NCI-H2227 treated with DMSO at 0.1 percent for 48 hours (cell line): Measurements from ENCODE around the gene SNRK.

Experiments used
- DNase-seq: peaks from one replicate; lab custom pipeline; 2025; lab: John Stamatoyannopoulos, UW

SNRK gene

DNA sequence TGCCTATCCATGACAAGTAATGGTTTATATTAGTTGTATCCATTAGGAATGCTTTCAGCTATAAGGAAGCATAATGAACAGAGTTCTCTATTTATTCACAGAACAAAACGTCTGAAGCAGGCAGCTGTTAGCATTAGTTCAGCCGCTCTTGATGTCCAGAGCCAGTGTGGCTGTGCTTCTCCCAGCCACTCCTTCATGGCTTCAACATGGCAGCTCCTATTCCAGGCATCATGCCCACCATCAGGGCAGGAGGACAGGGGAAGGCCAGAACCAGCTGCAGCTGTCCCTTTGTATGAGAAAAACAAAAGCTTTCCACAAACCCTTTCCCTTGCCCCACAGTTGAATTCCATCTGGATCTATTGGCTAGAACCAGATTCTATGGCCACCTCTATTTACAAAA, 12.9 kb upstream of the SNRK start:
- DNase-seq = no peak

DNA sequence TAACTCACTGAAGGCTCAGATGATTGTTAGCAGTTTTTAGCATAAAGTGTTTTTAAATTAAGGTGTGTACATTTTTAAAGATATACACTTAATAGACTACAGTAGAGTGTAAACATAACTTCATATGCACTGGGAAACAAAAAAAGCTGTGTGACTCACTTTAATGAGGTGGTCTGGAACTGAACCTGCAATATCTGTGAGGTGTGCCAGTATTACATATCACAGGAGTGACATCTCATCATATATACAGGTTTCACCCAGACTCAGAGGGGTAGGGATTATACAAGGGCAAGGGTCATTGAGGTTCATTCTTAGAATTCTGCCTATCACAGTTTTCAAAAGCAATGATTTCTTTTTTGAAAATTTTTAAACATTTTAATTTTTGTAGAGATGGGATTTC, 7.3 kb upstream of the SNRK start:
- DNase-seq = no peak

DNA sequence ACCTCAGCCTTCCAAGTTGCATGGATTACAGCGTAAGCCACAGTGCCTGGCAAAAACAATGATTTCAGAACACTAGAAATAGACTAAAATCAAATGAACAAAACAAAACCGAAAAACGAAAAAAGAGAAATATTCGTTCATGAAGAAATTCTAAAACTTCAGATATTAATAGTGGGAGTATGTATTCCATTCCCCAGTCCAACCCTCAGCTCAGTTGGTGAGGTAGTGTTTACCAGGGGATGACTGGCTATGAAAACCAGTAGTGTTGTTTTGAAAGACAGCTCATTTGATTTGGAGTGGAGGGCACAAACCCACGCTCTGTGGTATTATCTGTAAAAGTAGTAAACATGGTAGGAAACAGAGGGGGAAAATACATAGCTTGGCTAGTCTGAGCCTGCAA, 6.8 kb upstream of the SNRK start:
- no peak for DNase-seq

DNA sequence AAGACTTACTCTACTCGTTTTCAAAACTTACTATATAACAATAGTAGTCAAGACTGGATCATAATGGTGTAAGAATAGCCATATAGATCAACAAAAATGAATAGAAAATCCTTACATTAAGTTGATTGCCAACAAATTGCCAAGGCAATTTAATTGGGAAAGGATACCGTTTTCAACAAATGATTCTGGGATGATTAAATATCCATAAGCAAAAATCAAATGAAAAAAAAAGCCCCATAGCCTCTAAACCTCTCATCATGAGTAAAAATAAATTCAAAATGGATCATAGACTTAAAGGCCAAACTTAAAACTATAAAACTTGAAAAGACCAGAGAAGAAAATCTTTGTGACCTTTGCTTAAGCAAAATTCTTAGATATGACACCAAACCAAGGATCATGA, 5.3 kb upstream of the SNRK start:
- DNase-seq = no peak

DNA sequence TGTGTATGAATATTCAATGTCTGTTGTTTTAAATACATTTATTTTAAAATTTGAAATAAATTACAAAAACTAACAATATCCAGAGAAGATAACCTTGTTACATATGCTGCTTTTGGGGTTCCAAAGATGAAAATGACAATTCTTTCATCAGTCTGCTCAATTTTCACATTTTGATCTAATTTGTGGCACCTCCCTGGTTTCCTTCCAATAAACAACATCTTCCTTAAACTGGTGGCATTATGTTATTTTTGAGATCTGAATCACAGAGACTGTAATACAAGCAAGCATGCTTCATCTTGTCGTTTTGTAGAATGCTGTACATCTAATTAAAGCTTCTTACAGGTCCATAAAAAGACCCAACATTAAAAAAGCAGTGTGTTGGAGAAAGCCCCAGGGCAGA, 2.2 kb upstream of the SNRK start:
- DNase-seq = no peak

DNA sequence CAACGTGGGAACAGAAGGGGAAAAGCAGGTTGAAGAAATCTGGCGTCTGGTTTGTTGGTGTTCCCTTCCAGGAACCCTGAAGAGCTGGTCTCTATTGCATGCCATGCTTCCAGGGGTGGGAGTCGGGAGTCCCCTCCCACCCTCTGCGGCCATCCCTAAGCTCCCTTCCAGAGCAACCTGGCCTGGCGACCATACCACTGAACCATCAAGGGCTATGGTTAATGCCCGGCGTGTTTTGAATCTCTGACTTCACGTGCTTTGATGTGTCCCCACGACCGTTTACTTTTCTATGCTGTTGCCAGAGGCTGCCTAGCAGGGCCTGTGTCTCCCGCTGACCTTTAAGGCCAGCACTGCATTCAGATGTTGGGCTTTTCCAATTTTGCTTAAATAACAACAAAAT, 696 bp upstream of the SNRK start:
- no peak for DNase-seq

DNA sequence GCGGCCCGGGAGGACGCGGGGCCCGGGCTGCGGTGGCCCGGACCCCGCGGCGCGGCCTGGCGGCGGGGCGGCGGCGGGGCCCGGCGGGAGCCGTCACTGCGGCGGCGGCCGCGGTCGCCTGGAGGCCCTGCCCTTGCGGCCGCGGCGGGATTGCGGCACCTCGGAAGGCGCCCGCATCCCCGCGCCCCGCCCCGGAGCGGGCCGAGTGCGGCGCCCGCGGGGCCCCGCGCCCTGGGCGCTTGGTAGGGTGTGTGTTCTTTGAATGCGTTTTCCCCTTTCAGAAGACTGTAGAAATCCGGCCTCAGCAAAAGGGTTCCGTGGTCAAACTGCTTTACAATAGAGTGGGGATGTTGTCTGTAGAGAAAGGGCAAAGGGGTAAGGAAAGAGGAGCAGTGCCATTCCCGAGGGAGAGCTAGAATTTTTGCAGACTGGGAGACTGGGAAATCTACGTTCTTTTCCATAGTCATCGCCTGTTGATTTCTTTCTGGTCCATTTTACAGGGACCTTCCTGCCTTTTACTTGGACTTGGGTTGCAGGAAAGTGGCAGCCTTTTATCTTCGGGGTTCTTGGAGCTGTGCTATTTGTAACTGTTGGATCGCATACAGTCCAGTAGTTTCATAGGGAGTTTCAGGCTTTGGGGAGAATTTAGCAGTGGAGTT, 630 bp downstream of the SNRK start:
- DNase-seq = no peak

DNA sequence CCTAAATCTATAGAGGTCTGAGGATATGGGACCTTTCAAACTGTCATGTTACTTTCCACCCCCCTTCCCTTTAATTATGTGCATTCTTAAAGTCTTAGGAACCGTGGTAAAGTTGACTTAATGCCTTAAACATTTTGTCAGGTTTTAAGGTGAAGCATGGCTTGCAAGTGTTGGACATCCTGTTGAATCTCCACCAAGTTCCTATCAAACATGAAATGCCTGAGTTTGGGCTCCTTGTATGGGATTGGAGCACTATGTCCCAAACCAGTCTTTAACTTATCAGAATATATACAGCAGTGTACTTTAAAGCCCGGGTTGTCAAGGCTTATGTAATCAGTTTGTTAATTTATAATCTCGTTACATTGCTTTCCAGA, 1.1 kb downstream of the SNRK start:
- DNase-seq = no peak

DNA sequence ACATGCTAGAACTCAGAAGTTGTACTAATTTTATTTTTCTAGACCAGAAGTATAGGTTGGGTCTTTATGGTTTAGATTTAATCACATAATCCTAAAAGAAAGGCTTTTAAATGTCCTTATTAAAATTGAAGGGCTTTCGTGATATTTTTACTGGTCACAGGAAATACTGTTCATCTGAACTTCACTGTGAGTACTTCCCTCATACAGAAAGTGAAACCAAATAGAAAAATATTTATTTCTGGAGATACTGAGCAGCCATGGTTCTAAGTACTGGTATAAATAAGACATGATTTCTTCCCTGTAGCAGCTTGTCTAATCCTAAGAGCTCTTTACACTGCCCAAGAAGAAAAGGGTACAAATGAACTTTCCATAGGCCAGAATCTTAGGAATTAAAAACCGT, 2.0 kb downstream of the SNRK start:
- DNase-seq = no peak

DNA sequence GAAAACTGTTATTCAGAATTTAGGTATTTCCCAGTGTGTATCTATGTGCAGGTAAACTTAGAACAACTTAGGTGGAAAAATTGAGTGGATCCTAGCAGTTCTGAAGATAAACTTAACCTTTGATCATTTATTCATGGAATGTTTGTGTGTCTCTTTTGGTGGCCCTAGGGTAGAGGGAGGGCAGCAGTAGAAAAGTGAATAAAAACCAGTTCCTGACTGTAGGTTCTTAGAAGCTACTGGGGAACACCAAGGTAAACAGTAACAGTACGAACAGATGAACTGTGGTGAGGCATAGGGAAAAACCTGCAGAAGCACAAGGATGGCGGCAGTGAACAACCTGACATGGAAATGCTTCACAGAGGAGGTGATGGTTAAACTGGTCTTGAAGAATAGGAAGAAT, 2.5 kb downstream of the SNRK start:
- no peak for DNase-seq

DNA sequence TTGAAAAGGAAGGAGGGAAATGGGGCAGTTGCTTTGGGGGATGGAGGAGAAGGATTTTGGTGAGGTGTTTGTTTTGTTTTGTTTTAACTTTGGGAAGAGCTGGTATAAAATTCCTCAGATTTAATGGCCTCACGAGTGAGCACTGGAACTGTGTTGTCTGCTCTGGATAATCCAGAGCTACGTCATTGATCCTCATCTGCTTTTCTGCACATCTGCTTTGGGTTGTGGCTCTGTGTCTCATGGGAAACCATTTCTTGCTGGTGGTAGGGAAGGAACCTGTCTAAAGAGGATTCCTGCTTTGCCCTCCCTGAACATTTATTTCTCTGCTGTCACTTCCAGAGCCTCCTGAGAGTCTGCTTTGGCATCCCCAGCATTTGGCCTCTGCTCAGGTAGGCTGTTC, 3.1 kb downstream of the SNRK start:
- DNase-seq = no peak

DNA sequence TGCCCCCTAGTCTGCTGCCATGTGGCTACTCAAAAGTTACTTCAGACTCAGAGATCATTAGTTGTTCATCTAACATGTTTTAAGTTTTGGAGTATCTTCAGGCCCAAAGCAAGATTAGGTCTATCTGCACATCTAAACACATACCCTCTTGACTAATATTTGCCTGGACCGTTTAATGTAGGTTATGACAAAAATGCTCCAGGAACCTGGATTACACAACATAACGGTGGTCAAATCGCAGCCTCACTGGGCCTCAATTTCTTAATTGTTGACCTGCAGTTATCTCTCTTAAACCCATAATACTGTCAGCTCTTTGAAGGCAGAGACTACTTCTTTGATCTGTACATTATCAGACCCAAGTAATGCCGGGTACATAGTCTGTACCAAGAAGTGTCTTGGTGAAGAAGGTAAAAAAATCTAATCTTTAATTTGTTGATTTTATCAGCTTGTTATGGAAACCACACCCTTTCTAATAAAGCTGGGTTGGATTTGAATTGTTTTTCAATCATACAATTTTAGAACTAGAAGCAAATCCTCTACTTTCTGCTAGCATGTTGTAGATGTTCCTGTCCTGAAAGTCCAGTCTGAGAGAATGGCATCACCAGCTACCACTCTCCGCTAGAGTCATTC, 3.6 kb downstream of the SNRK start:
- DNase-seq = no peak

DNA sequence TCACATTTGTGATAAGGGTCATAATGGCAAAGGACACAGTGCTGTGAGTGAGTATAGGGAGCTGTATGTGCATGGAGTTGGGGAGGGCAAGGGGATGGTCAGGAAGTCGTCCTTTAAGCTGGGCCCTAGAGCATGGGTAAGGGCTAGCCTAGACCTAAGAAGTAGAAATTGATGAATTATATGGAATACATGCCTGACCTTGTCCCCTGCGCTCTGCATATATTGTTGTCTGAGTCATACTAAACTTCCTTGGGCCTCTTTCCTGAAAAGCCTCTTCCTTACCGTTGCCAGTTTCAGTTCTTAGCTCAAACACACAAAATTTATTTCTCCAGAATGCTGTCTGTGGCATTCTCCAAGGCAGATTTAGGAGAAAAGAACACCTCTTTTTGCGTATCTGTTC, 4.6 kb downstream of the SNRK start:
- DNase-seq = no peak

DNA sequence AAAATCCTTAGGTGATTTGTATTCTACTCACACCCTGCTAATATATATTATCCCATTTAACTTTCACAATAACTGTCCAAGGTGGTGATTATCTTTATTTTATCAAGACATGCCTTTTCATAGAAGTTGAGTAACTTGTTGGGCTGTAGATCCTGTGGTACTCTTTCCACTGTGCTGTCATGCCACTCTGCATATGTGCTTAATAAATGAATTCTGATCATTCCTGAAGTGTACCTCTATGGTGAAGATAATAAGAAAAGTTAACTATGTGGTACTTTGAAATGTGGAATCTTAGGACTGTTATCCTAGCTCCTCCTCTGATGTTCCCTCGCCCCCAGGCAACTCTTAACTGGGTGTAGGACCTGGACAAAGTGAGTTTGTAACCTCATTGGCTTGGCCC, 5.2 kb downstream of the SNRK start:
- no peak for DNase-seq

DNA sequence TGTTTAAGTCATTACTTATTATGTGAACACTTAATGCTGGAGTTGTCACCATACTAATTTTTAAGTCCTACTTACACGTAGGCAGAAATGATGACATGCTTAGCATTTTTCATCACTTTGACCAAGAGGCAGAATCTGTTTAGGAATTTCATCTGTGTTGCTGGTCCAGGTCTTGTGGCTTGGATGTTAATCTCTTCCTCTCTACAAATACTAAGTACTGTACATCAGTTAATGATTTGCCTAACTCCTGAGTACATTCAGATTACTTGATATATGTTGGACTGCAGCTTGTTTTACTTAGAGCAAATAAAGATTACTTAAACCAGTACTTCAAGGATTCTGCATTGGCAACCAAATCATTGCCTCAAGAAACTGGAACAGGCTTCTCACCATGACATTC, 8.6 kb downstream of the SNRK start:
- no peak for DNase-seq

DNA sequence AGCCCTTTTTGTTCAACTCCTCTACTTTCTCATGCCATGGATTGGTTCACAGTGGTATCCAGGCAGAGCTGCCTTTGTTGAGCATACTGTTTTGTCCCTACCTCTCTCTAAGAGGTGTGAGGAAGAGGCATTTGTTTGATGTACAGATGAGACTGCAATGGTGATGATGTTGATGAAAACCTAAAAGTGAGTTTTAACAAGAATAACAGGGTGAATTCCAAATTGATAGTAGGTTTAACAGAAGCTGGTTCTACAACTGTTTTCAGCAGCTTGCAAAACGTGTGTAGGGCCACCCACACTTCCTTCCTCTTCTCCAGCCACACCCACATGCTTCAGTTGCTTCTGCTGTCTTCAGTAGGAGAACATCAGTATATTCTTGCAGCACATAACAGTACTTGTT, 10.2 kb downstream of the SNRK start:
- DNase-seq = no peak

DNA sequence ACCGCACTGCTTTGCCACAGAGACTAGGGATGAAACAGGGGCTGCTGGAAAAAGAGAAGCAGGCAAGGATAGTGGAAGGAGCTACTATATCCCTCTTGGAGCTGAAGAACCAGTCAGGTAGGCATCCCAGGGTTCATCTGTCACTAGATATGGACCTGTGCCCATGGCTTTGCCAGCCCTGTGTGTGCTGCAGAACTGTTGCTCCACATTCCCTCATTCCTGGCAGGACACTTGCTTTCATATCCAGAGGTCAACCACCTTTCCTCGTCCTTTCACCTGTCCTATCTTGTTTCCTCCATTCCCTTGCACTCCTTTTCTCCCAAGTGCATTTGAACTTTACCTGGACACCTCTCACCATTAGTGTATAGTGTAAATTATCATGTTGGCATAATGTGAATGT, 12.0 kb downstream of the SNRK start:
- DNase-seq = no peak

DNA sequence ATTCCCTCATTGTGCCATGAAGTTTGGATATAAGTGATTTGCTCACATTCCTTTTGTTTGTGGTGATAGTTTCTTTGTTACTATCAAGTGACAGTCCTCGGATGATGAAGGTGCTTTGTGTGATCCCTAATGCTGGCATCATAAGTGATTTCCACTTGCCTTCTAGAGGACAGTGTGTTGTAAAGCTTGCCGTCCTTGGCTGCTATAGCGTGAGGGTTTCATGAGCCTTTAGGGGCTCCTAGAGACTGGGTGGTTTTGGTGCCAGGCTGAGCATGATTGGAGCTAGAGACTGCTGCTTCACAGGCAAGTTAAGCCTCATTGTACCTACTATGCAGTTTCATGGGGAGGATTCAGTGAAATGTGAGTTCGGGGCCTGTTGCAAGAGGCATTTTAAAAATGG, 12.4 kb downstream of the SNRK start:
- no peak for DNase-seq

DNA sequence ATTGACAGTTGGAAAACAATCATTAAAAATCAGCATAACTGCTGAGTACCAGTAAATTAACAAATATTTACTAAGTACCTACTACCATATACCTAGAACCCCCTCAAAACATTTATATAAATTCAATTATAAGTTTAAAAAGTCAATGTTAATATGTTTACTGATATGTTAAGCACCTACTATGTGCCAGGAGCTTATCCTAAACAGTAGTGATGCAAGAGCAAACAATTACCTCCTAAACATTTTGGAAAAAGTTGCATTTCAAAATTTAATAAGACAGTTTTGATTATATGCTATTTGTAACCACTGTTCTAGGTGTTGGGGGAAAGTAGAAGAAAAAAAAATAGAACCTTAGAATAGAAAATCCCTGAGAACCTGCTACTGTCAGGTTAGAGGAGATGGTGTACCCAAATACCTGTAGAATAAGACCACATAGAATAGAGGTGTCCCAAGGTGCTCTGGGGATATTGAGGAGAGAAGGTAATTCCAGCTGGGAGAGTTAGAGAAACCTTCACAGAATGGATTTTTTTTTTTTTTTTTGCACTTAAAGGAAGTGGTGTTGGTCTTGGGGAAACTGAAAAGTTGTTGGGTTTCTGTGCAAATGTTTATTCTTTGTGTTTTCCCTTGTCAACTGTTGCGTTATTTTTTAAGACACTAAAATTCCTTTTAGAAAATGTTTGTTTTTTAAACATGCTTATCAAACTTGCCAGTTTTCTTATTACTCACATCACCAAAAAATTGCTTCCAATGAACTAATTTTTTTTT, 16.0 kb downstream of the SNRK start:
- no peak for DNase-seq

DNA sequence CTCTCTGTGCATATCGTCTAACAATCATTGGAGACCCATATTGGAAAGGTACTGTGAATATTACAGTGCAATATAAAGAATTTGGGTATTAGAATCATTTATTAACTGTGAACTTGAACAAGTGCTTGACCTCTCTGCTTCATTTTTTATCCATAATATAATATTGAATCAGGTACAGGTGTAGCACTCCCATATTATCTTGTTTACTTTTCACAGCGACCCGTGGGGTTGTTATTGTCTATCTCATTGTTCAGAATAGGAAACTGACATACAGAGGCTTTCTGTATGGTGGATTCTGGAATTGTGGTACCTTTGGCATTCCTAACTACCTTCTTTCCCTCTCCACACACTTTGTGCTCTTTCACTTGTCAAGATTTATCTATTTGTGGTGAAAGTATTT, 17.8 kb downstream of the SNRK start:
- DNase-seq = no peak

DNA sequence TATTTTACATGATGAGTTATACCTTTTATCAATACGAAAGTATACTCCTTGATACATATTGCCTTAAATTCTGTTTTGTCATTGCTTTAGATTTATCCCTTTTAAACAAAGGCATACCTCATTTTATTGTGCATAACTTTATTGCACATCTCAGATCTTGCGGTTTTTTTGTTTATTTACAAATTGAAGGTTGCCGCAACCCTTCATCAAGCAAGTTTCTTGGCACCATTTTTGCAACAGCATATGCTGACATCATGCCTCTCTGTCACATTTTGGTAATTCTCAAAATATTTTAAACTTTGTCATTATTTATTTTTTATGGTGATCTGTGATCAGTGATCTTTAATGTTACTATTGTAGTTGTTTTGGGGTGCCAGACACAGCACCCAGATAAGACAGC, 20.9 kb downstream of the SNRK start:
- no peak for DNase-seq

DNA sequence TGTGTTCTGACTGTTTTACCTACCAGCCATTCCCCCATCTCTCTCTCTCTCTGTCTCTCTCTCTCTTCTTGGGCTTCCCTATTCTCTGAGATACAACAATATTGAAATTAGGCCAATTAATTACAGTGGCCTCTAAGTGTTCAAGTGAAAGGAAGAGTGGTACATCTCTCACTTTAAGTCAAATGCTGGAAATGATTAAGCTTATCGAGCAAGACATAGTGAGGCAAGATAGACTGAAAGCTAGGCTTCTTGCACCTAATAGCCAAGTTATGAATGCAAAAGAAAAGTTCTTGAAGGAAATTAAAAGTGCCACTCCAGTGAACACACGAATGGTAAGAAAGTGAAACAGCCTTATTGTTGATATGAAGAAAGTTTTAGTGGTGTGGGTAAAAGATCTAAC, 21.3 kb downstream of the SNRK start:
- DNase-seq = no peak

DNA sequence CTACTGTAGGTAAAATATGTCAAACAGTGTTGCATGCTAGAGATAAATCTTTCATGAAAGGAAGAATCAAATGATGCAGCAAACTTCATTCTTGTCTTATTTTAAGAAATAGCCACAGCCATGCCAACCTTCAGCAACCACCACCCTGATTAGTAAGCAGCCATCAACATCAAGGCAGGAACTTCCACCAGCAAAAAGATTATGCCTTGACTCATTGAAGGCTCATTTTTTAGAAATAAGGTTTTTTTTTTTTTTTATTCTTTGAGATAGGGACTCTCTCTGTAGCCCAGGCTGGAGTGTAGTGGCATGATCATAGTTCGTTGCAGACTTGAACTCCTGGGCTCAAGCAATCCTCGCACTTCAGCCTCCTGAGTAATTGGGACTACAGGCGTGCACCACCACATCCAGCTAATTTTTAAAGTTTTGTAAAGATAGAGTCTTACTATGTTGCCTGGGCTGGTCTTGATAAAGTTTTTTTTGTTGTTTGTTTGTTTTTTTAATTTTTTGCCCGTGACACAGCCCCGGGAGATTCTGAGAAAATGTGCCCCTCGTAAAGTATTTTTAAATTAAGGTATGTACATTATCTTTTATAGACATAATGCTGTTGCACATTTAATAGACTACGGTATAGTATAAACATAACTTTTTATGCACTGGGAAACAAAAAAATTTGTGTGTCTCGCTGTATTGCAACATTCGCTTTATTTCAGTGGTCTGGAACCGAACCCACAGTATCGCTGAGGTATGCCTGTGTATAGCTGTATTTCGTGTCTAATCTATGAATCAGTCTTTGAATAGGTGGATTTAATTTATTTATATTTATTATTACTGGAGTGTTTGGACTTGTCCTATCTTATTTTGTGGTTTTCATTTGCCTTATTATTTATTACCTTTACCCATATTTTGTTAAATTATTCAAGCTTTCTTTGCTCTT, 23.3 kb downstream of the SNRK start:
- no peak for DNase-seq
